Natural killer cell (primary cell): ENCODE data around the gene PNMA6E. TPM values are rescaled to one million over a fixed set of nuclear protein-coding genes. Genes with fewer than 3 reads are reported as not detected.

ENCODE experiments used
- ATAC-seq, 3 donors: fragments of 150-1000 bp in 2 of 3; fragments of 200-7000 bp in 1 of 3; cut with Tn5 transposase; 1 replicate in 1 of 3; 2 replicates in 2 of 3; pipeline ENCODE4 v1.10.0; 2021; ENCODE audit warnings: mild to moderate bottlenecking in 2 of 3, moderate library complexity in 2 of 3
- DNase-seq, 2 donors: peaks; one replicate each; pipeline versions ENCODE4 v3.0.0 to v3.0.0-alpha.2; 2013 to 2021; ENCODE audit warnings: mixed read lengths in 1 of 2
- H3K27ac ChIP-seq: one replicate; pipeline ENCODE4 v1.5.1; 2013; ENCODE audit warnings: mild to moderate bottlenecking, low read length
- H3K27me3 ChIP-seq: one replicate; pipeline ENCODE4 v1.6.1; 2013; ENCODE audit warnings: low read length; ENCODE audit not compliant: control insufficient read depth, insufficient read depth
- H3K36me3 ChIP-seq: one replicate; pipeline ENCODE4 v1.6.1; 2013; ENCODE audit warnings: low read length; ENCODE audit not compliant: control insufficient read depth, insufficient read depth
- H3K4me1 ChIP-seq: one replicate; pipeline ENCODE4 v1.6.1; 2013; ENCODE audit warnings: low read length; ENCODE audit not compliant: control insufficient read depth, insufficient read depth
- H3K4me3 ChIP-seq: one replicate; pipeline ENCODE4 v1.5.1; 2013; ENCODE audit warnings: low read length
- H3K9me3 ChIP-seq: one replicate; pipeline ENCODE4 v1.6.1; 2013; ENCODE audit warnings: low read length; ENCODE audit not compliant: control insufficient read depth, insufficient read depth
- H3K27ac Mint-ChIP-seq, 2 donors: one replicate each; pipeline ENCODE4 v1.8.0; 2022; ENCODE audit warnings: mild to moderate bottlenecking in 2 of 2, mixed read lengths in 2 of 2, moderate library complexity in 1 of 2
- H3K27me3 Mint-ChIP-seq, 2 donors: one replicate each; pipeline ENCODE4 v1.8.0; 2022; ENCODE audit warnings: low read depth in 2 of 2, mixed read lengths in 2 of 2
- H3K36me3 Mint-ChIP-seq: one replicate; pipeline ENCODE4 v1.8.0; 2022; ENCODE audit warnings: mixed read lengths
- H3K4me1 Mint-ChIP-seq, 2 donors: one replicate each; pipeline ENCODE4 v1.8.0; 2022; ENCODE audit warnings: mixed read lengths in 2 of 2
- H3K4me3 Mint-ChIP-seq: one replicate; pipeline ENCODE4 v1.8.0; 2022; ENCODE audit warnings: mild to moderate bottlenecking, moderate library complexity, mixed read lengths
- H3K9me3 Mint-ChIP-seq, 2 donors: one replicate each; pipeline ENCODE4 v1.8.0; 2022; ENCODE audit warnings: mixed read lengths in 2 of 2
- CTCF ChIP-seq: fragments of 200-600 bp; IDR thresholded peaks from one replicate; pipeline ENCODE4 v1.8.0; 2022; ENCODE audit warnings: antibody characterized with exemption
- WGBS: methylation state at CpG from one replicate; pipeline ENCODE4 v1.1.7; 2013; ENCODE audit warnings: missing lambda C conversion rate; ENCODE audit not compliant: insufficient coverage; 5-methylcytosine and 5-hydroxymethylcytosine counted together
- intact Hi-C: fragments of 100-400 bp; cut with micrococcal nuclease; formaldehyde crosslinking; loops from one replicate; pipeline ENCODE4 v1.14.2; 2022
- total RNA-seq, 4 donors: library from RNA; stranded (reverse); fragments of 120-200 nt in 1 of 4; gene quantifications; one replicate each; pipeline versions ENCODE4 v1.2.3 to v1.2.4, GENCODE V29; 2013 to 2022

PNMA6E gene
- total RNA-seq, 3 donors from 2014 or later (not counting 1 experiment from before 2014, with no cell fraction given): not detected

GRCh38 chrX:153442463-153442862 is 41.3 kb upstream of the PNMA6E start:
- Histone ChIP-seq H3K9me3 (no peaks in the 10 kb centered on the region), H3K4me3 (no peak overlapping the region), H3K27me3 (no peaks in the 10 kb centered on the region), H3K4me1 (no peaks in the 10 kb centered on the region), H3K36me3 (no peaks in the 10 kb centered on the region), H3K27ac (no peak overlapping the region)
- H3K9me3 Mint-ChIP-seq: no peaks in the 10 kb centered on the region
- no peaks in the 10 kb centered on the region for H3K36me3 Mint-ChIP-seq
- H3K27me3 Mint-ChIP-seq: peaks cover 0 to under 1% of the 10 kb centered on the region in 2 donors
- H3K4me3 Mint-ChIP-seq: no peak overlapping the region
- H3K27ac Mint-ChIP-seq: no peak overlapping the region
- DNase-seq (no peak), ATAC-seq (no peak)
- no peak for TF ChIP-seq CTCF
- no peaks in the 10 kb centered on the region for H3K4me1 Mint-ChIP-seq
- 94% methylated on average over 5 of the region's 5 CpGs for WGBS
- intact Hi-C loops: no loop called here

GRCh38 chrX:153441981-153442380 is 40.8 kb upstream of the PNMA6E start:
- Histone ChIP-seq H3K27me3 (no peaks in the 10 kb centered on the region), H3K4me3 (no peak overlapping the region), H3K4me1 (no peaks in the 10 kb centered on the region), H3K9me3 (no peaks in the 10 kb centered on the region), H3K36me3 (no peaks in the 10 kb centered on the region), H3K27ac (no peak overlapping the region)
- WGBS: 84% methylated on average over 9 of the region's 9 CpGs
- no peak overlapping the region for H3K4me3 Mint-ChIP-seq
- intact Hi-C loops: no loop called here
- H3K27ac Mint-ChIP-seq: no peak overlapping the region
- no peak for ATAC-seq
- H3K9me3 Mint-ChIP-seq: no peaks in the 10 kb centered on the region
- H3K27me3 Mint-ChIP-seq: peaks cover 0 to 5% of the 10 kb centered on the region in 2 donors
- H3K4me1 Mint-ChIP-seq: no peaks in the 10 kb centered on the region
- no peak for TF ChIP-seq CTCF
- no peak for DNase-seq
- H3K36me3 Mint-ChIP-seq: no peaks in the 10 kb centered on the region

- DNase-seq (no peak), ATAC-seq (no peak)
- Histone ChIP-seq H3K36me3 (no peaks in the 10 kb centered on the region), H3K4me3 (no peak overlapping the region), H3K4me1 (no peaks in the 10 kb centered on the region), H3K27me3 (no peaks in the 10 kb centered on the region), H3K9me3 (no peaks in the 10 kb centered on the region), H3K27ac (no peak overlapping the region)
- Mint-ChIP-seq H3K27me3 (peaks cover 0 to 12% of the 10 kb centered on the region in 2 donors), H3K27ac (no peak overlapping the region), H3K36me3 (no peaks in the 10 kb centered on the region), H3K4me3 (no peak overlapping the region), H3K4me1 (no peaks in the 10 kb centered on the region), H3K9me3 (no peaks in the 10 kb centered on the region)
- no peak for TF ChIP-seq CTCF
- intact Hi-C loops: no loop called here
- WGBS: 94% methylated on average over 2 of the region's 7 CpGs
These were observed 40.1 kb upstream of the PNMA6E start for GRCh38 chrX:153441296-153441695.

- no peaks in the 10 kb centered on the region for H3K4me1 Mint-ChIP-seq
- no peak overlapping the region for H3K27ac Mint-ChIP-seq
- intact Hi-C loops: no loop called here
- H3K27me3 Mint-ChIP-seq: peaks cover 0 to 14% of the 10 kb centered on the region in 2 donors
- no peaks in the 10 kb centered on the region for H3K4me1 ChIP-seq
- WGBS: 82% methylated on average over 11 of the region's 13 CpGs
- no peak overlapping the region for H3K4me3 ChIP-seq
- H3K36me3 Mint-ChIP-seq: no peaks in the 10 kb centered on the region
- no peak overlapping the region for H3K27ac ChIP-seq
- ATAC-seq: no peak
- H3K9me3 Mint-ChIP-seq: no peaks in the 10 kb centered on the region
- no peak for DNase-seq
- TF ChIP-seq CTCF: no peak
- H3K4me3 Mint-ChIP-seq: no peak overlapping the region
- no peaks in the 10 kb centered on the region for H3K9me3 ChIP-seq
- H3K27me3 ChIP-seq: no peaks in the 10 kb centered on the region
- no peaks in the 10 kb centered on the region for H3K36me3 ChIP-seq
These were observed 39.5 kb upstream of the PNMA6E start for GRCh38 chrX:153440556-153441135.
